Suprapubic skin (tissue), 4 donors: Measurements from ENCODE around the gene RGS2.

Experiments
- EP300 ChIP-seq: sonication (generic); formaldehyde crosslinking; IDR thresholded peaks from one replicate; pipeline ENCODE4 v1.6.1; 2017; ENCODE audit warnings: antibody characterized with exemption
- POLR2A ChIP-seq, 2 donors: fragments of 450-650 bp; IDR thresholded peaks; one replicate each; pipeline ENCODE4 v1.6.1; 2017; ENCODE audit warnings: antibody characterized with exemption in 2 of 2, mild to moderate bottlenecking in 2 of 2, moderate library complexity in 2 of 2
- POLR2AphosphoS5 ChIP-seq, 3 donors: sonication (generic); formaldehyde crosslinking; IDR thresholded peaks; one replicate each; pipeline ENCODE4 v1.6.1; 2017; ENCODE audit warnings: antibody characterized with exemption in 3 of 3
- TF ChIP-seq, protein P1 (sequence below), 2 donors: fragments of 200-600 bp in 1 of 2; fragments of 450-650 bp in 1 of 2; sonication (generic) in 1 of 2; IDR thresholded peaks; one replicate each; pipeline ENCODE4 v1.5.1; 2016 to 2019; ENCODE audit warnings: antibody characterized with exemption in 2 of 2, mild to moderate bottlenecking in 1 of 2, moderate library complexity in 1 of 2

DNA sequence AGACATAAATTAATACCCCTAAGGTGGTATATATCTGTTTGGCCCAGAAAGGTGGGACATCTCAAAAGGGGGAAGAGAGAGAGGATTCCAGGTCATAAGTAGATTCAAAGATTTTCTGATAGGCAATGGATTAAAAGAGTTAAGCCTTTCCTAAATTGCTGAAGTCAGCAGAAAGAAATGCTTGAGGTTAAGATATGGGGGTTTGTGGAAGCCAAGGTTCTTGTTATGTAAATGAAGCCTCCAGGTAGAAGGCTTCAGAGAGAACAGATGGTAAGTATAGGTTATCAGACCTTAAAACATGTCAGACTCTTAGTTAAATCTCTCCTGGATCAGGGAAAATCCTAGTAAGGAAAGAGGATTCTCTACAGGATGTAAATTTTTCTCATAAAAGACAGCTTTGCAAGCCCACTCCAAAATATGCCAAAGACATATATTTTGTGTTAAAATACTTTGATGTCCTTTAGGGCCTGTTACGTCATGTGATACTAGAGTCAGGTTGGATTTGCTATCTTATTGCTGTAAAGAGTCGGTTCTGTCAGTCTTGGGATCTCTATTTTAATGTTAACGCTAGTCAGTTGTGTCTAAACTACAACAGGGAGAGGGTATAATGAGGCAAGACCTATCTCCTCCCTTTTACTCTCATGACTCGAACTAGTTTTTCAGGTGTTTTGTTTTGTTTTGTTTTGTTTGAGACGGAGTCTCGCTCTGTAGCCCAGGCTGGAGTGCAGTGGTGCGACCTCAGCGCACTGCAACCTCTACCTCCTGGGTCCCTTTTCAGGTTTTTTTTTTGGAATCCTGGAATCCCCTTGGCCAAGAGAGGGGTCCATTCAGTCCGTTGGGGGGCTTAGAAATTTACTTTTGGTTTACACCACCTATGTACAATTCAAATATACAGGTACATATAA is 30.6 kb downstream of the RGS2 start:
- TF ChIP-seq POLR2A (IDR thresholded peaks at IDR 0.05) (no peak), EP300 (no peak), POLR2AphosphoS5 (IDR thresholded peaks at IDR 0.05) (no peak)
- TF ChIP-seq, protein P1, sequence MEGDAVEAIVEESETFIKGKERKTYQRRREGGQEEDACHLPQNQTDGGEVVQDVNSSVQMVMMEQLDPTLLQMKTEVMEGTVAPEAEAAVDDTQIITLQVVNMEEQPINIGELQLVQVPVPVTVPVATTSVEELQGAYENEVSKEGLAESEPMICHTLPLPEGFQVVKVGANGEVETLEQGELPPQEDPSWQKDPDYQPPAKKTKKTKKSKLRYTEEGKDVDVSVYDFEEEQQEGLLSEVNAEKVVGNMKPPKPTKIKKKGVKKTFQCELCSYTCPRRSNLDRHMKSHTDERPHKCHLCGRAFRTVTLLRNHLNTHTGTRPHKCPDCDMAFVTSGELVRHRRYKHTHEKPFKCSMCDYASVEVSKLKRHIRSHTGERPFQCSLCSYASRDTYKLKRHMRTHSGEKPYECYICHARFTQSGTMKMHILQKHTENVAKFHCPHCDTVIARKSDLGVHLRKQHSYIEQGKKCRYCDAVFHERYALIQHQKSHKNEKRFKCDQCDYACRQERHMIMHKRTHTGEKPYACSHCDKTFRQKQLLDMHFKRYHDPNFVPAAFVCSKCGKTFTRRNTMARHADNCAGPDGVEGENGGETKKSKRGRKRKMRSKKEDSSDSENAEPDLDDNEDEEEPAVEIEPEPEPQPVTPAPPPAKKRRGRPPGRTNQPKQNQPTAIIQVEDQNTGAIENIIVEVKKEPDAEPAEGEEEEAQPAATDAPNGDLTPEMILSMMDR (IDR thresholded peaks at IDR 0.05): no peak
